NCI-H1105 (cell line): ENCODE data around the gene NUMBL.
"Not testable (repeated sequence)": the region's sequence is repeated elsewhere in the genome, so short reads cannot be mapped to it uniquely, and the experiment has no call there.

ENCODE experiments used
- DNase-seq: peaks from one replicate; lab custom pipeline; 2025; lab: John Stamatoyannopoulos, UW

NUMBL gene

GRCh38 chr19:40629346-40629745 lies 61.1 kb downstream of the NUMBL start:
- no peak for DNase-seq

GRCh38 chr19:40627486-40628279 lies 62.8 kb downstream of the NUMBL start:
- DNase-seq = no peak

- DNase-seq = no peak
These were observed 63.5 kb downstream of the NUMBL start for GRCh38 chr19:40626918-40627317.

GRCh38 chr19:40625406-40626120 lies 64.9 kb downstream of the NUMBL start:
- DNase-seq = no peak

GRCh38 chr19:40624369-40625153 lies 65.9 kb downstream of the NUMBL start:
- DNase-seq = not testable (repeated sequence)

GRCh38 chr19:40623403-40624251 lies 66.8 kb downstream of the NUMBL start:
- no peak for DNase-seq

- DNase-seq = no peak
These were observed 67.7 kb downstream of the NUMBL start for GRCh38 chr19:40622773-40623075.

- no peak for DNase-seq
These were observed 68.3 kb downstream of the NUMBL start for GRCh38 chr19:40621966-40622772.

GRCh38 chr19:40621283-40621682 lies 69.2 kb downstream of the NUMBL start:
- no peak for DNase-seq

- DNase-seq = no peak
These were observed 70.3 kb downstream of the NUMBL start for GRCh38 chr19:40620161-40620485.

GRCh38 chr19:40619333-40620160 lies 70.9 kb downstream of the NUMBL start:
- DNase-seq = no peak

GRCh38 chr19:40617961-40618360 lies 72.5 kb downstream of the NUMBL start:
- DNase-seq = no peak

- no peak for DNase-seq
These were observed 73.5 kb downstream of the NUMBL start for GRCh38 chr19:40616941-40617340.

- DNase-seq = no peak
These were observed 74.3 kb downstream of the NUMBL start for GRCh38 chr19:40616178-40616577.
